Measurements from ENCODE around the gene ZNF732.

The ZNF732 gene

DNA sequence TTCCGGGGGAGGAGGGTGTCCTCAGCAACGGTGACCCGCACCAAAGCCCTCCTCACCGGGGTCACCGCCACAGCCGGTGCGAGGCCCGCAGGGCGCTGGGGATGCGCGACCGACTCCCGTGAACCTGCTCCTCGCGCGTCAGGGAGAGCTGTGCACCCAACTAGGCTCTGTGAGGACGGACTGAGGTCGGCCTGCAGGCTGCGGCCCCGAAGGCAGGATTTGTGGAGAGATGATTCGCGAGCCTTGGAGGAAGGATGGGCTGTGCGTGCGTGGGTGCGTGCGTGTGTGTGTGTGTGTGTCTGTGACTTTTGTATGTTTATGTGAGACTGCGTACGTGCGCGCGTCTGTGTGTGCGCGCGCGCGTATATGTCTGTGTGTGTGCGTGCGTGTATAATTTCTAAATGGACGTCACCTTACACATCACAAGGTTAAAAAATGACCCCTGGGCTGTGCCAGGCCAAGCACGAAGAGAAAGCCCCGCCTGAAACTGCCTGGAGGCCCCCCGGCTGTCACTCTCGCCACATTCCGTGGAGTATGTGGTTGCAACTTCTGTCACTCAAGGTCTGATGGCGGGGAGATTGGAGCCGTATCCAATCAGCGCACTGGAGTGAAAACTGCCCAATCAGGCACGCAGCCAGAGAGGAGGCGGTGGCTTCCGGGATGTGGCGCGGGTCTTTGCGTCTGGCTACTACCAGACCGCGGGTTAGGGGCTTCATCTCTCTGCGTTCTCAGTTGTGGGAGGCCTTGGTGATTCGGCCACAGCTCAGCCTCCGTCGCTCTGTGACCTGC is 32.1 kb upstream of the ZNF732 start, which contains the start of gene ZNF141:
TSS of gene ZNF141 (plus strand) at position 672 of the 789 bp plus-strand sequence. CDS start 170 bp downstream, outside the sequence.
- Histone ChIP-seq H3K79me1 (ENCODE audit: low read length) (peaks cover 14% of the 10 kb centered on the region), H3K36me3 (ENCODE audit: control insufficient read depth in 1 of 2, insufficient read depth in 2 of 2, low read length in 2 of 2) (no peaks in the 10 kb centered on the region), H3K23ac (ENCODE audit: low read length) (no peak within 1 kb of the TSS), H4K8ac (ENCODE audit: low read depth, low read length) (peak within 1 kb of the TSS; percentile 85), H3K27me3 (ENCODE audit: insufficient read depth, low read length) (no peaks in the 10 kb centered on the region), H4K12ac (ENCODE audit: low read depth, low read length) (peak within 1 kb of the TSS; percentile 31), H3K18ac (ENCODE audit: low read length) (peak within 1 kb of the TSS; percentile 64), H3K9me3 (ENCODE audit: insufficient read depth, low read depth, low read length) (no peaks in the 10 kb centered on the region), H2BK120ac (ENCODE audit: insufficient read depth, low read length, poor library complexity) (peak within 1 kb of the TSS; percentile 7), H2AFZ (ENCODE audit: insufficient read depth, low read length, poor library complexity) (peak within 1 kb of the TSS; percentile 94), H3K79me2 (ENCODE audit: control insufficient read depth, insufficient read depth, low read length, poor library complexity) (peaks cover 17% of the 10 kb centered on the region), H2AK5ac (ENCODE audit: low read length) (peak within 1 kb of the TSS; percentile 27), H2BK5ac (ENCODE audit: low read depth, low read length, poor library complexity) (peak within 1 kb of the TSS; percentile 32), H3K27ac (ENCODE audit: low read depth, low read length) (peak within 1 kb of the TSS; percentile 43), H3K4me3 (ENCODE audit: low read depth, low read length) (peak within 1 kb of the TSS; percentile 93), H3K4ac (ENCODE audit: low read depth, low read length) (peak within 1 kb of the TSS; percentile 53), H4K91ac (ENCODE audit: low read depth, low read length) (peak within 1 kb of the TSS; percentile 67), H3K14ac (ENCODE audit: low read length) (peak within 1 kb of the TSS; percentile 60), H2BK12ac (ENCODE audit: low read length) (no peak within 1 kb of the TSS), H3K9ac (ENCODE audit: low read length) (peak within 1 kb of the TSS; percentile 88), H3K4me2 (ENCODE audit: low read length) (peak within 1 kb of the TSS; percentile 90), H3K4me1 (ENCODE audit: control insufficient read depth in 1 of 2, insufficient read depth in 2 of 2, low read length in 2 of 2) (peaks cover 4 to 10% of the 10 kb centered on the region in 2 experiments)
- WGBS (ENCODE audit: extremely low coverage, insufficient coverage, insufficient read length) = no CpG with 5 or more reads among the region's 59 CpGs
- peak; percentile 99 for DNase-seq

DNA sequence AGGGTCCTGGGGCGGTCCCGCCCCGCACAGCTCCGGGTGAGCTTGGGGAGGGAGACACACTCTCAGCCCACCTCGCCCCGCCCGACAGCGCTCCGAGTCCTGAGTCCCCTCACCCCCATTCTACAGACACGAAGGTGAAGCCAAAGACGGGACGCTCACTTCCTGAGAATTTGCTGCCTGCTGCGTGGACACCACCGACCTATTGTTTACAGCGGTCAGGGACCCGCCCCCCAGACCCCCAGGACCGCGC is 31.5 kb upstream of the ZNF732 start:
- H3K4me3 ChIP-seq (ENCODE audit: low read depth, low read length) = peak overlapping the region; percentile 93
- peak overlapping the region; percentile 60 for H3K14ac ChIP-seq (ENCODE audit: low read length)
- peaks cover 4 to 10% of the 10 kb centered on the region in 2 experiments for H3K4me1 ChIP-seq (ENCODE audit: control insufficient read depth in 1 of 2, insufficient read depth in 2 of 2, low read length in 2 of 2)
- H2BK5ac ChIP-seq (ENCODE audit: low read depth, low read length, poor library complexity) = no peak overlapping the region
- peak in 1 of 2 donors; percentile 48 for DNase-seq
- peak overlapping the region; percentile 64 for H3K18ac ChIP-seq (ENCODE audit: low read length)
- no peaks in the 10 kb centered on the region for H3K36me3 ChIP-seq (ENCODE audit: control insufficient read depth in 1 of 2, insufficient read depth in 2 of 2, low read length in 2 of 2)
- no peak overlapping the region for H2AK5ac ChIP-seq (ENCODE audit: low read length)
- H3K23ac ChIP-seq (ENCODE audit: low read length) = no peak overlapping the region
- no peak overlapping the region for H2BK120ac ChIP-seq (ENCODE audit: insufficient read depth, low read length, poor library complexity)
- H3K9ac ChIP-seq (ENCODE audit: low read length) = peak overlapping the region; percentile 88
- H3K79me2 ChIP-seq (ENCODE audit: control insufficient read depth, insufficient read depth, low read length, poor library complexity) = peaks cover 17% of the 10 kb centered on the region
- H3K4me2 ChIP-seq (ENCODE audit: low read length) = peak overlapping the region; percentile 85
- H2AFZ ChIP-seq (ENCODE audit: insufficient read depth, low read length, poor library complexity) = peak overlapping the region; percentile 79
- WGBS (ENCODE audit: extremely low coverage, insufficient coverage, insufficient read length) = no CpG with 5 or more reads among the region's 18 CpGs
- no peaks in the 10 kb centered on the region for H3K9me3 ChIP-seq (ENCODE audit: insufficient read depth, low read depth, low read length)
- peak overlapping the region; percentile 3 for H4K12ac ChIP-seq (ENCODE audit: low read depth, low read length)
- H4K8ac ChIP-seq (ENCODE audit: low read depth, low read length) = peak overlapping the region; percentile 85
- peak overlapping the region; percentile 30 for H3K27ac ChIP-seq (ENCODE audit: low read depth, low read length)
- H4K91ac ChIP-seq (ENCODE audit: low read depth, low read length) = peak overlapping the region; percentile 67
- no peaks in the 10 kb centered on the region for H3K27me3 ChIP-seq (ENCODE audit: insufficient read depth, low read length)
- H2BK12ac ChIP-seq (ENCODE audit: low read length) = no peak overlapping the region
- peaks cover 14% of the 10 kb centered on the region for H3K79me1 ChIP-seq (ENCODE audit: low read length)
- no peak overlapping the region for H3K4ac ChIP-seq (ENCODE audit: low read depth, low read length)

GRCh38 chr4:336099-336892 is 31.0 kb upstream of the ZNF732 start:
- Histone ChIP-seq H3K18ac (ENCODE audit: low read length) (peak overlapping the region; percentile 25), H2AK5ac (ENCODE audit: low read length) (no peak overlapping the region), H3K4me1 (ENCODE audit: control insufficient read depth in 1 of 2, insufficient read depth in 2 of 2, low read length in 2 of 2) (peaks cover 4 to 10% of the 10 kb centered on the region in 2 experiments), H2AFZ (ENCODE audit: insufficient read depth, low read length, poor library complexity) (peak overlapping the region; percentile 79), H3K79me1 (ENCODE audit: low read length) (peaks cover 14% of the 10 kb centered on the region), H3K4ac (ENCODE audit: low read depth, low read length) (peak overlapping the region; percentile 40), H2BK5ac (ENCODE audit: low read depth, low read length, poor library complexity) (no peak overlapping the region), H2BK12ac (ENCODE audit: low read length) (no peak overlapping the region), H3K79me2 (ENCODE audit: control insufficient read depth, insufficient read depth, low read length, poor library complexity) (peaks cover 17% of the 10 kb centered on the region), H4K8ac (ENCODE audit: low read depth, low read length) (peak overlapping the region; percentile 85), H3K9ac (ENCODE audit: low read length) (peak overlapping the region; percentile 13), H3K14ac (ENCODE audit: low read length) (peak overlapping the region; percentile 60), H3K4me2 (ENCODE audit: low read length) (peak overlapping the region; percentile 85), H3K27me3 (ENCODE audit: insufficient read depth, low read length) (no peaks in the 10 kb centered on the region), H4K12ac (ENCODE audit: low read depth, low read length) (peak overlapping the region; percentile 3), H3K4me3 (ENCODE audit: low read depth, low read length) (peak overlapping the region; percentile 93), H2BK120ac (ENCODE audit: insufficient read depth, low read length, poor library complexity) (peak overlapping the region; percentile 7), H3K23ac (ENCODE audit: low read length) (no peak overlapping the region), H3K36me3 (ENCODE audit: control insufficient read depth in 1 of 2, insufficient read depth in 2 of 2, low read length in 2 of 2) (no peaks in the 10 kb centered on the region), H4K91ac (ENCODE audit: low read depth, low read length) (peak overlapping the region; percentile 67), H3K27ac (ENCODE audit: low read depth, low read length) (peak overlapping the region; percentile 30), H3K9me3 (ENCODE audit: insufficient read depth, low read depth, low read length) (no peaks in the 10 kb centered on the region)
- DNase-seq = peak in 1 of 2 donors; percentile 29
- no CpG with 5 or more reads among the region's 71 CpGs for WGBS (ENCODE audit: extremely low coverage, insufficient coverage, insufficient read length)

DNA sequence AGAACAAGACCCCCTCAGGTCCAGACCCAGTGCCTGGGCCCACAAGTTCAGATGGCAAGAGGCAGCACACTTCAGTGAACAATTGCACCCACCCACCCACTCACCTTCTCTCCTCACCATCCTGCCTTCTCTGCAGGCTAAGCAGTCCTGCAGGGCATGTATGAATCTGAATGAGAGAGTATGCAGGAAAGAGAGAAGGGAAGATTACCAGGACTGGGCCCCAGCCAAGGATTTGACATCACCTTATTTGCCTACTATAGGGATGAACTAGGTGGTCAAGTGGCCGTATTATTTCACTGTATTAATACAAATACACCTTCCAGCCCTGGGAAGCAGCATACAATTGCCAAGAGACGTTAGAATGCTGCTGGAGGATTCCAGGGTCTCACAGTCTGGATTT is 30.2 kb upstream of the ZNF732 start:
- no peak overlapping the region for H3K4me3 ChIP-seq (ENCODE audit: low read depth, low read length)
- no peak overlapping the region for H2BK12ac ChIP-seq (ENCODE audit: low read length)
- H3K27ac ChIP-seq (ENCODE audit: low read depth, low read length) = no peak overlapping the region
- H2AFZ ChIP-seq (ENCODE audit: insufficient read depth, low read length, poor library complexity) = no peak overlapping the region
- H4K12ac ChIP-seq (ENCODE audit: low read depth, low read length) = no peak overlapping the region
- H3K23ac ChIP-seq (ENCODE audit: low read length) = no peak overlapping the region
- H3K9ac ChIP-seq (ENCODE audit: low read length) = no peak overlapping the region
- H2AK5ac ChIP-seq (ENCODE audit: low read length) = no peak overlapping the region
- H3K4ac ChIP-seq (ENCODE audit: low read depth, low read length) = no peak overlapping the region
- no peaks in the 10 kb centered on the region for H3K27me3 ChIP-seq (ENCODE audit: insufficient read depth, low read length)
- whole genome bisulfite sequencing (ENCODE audit: extremely low coverage, insufficient coverage, insufficient read length) = no CpG with 5 or more reads among the region's 2 CpGs
- no peak overlapping the region for H3K18ac ChIP-seq (ENCODE audit: low read length)
- no peak overlapping the region for H3K14ac ChIP-seq (ENCODE audit: low read length)
- no peak overlapping the region for H4K8ac ChIP-seq (ENCODE audit: low read depth, low read length)
- H3K4me1 ChIP-seq (ENCODE audit: control insufficient read depth in 1 of 2, insufficient read depth in 2 of 2, low read length in 2 of 2) = peaks cover 4 to 10% of the 10 kb centered on the region in 2 experiments
- DNase-seq = no peak
- H2BK5ac ChIP-seq (ENCODE audit: low read depth, low read length, poor library complexity) = no peak overlapping the region
- H3K79me2 ChIP-seq (ENCODE audit: control insufficient read depth, insufficient read depth, low read length, poor library complexity) = peaks cover 17% of the 10 kb centered on the region
- no peak overlapping the region for H2BK120ac ChIP-seq (ENCODE audit: insufficient read depth, low read length, poor library complexity)
- H3K36me3 ChIP-seq (ENCODE audit: control insufficient read depth in 1 of 2, insufficient read depth in 2 of 2, low read length in 2 of 2) = no peaks in the 10 kb centered on the region
- H3K9me3 ChIP-seq (ENCODE audit: insufficient read depth, low read depth, low read length) = no peaks in the 10 kb centered on the region
- H4K91ac ChIP-seq (ENCODE audit: low read depth, low read length) = no peak overlapping the region
- H3K79me1 ChIP-seq (ENCODE audit: low read length) = peaks cover 14% of the 10 kb centered on the region
- H3K4me2 ChIP-seq (ENCODE audit: low read length) = no peak overlapping the region
